Non-pigmented ciliary epithelial cell (primary cell): Measurements from ENCODE around the gene CT45A2.
"Not testable (repeated sequence)": the region's sequence is repeated elsewhere in the genome, so short reads cannot be mapped to it uniquely, and the experiment has no call there.

Experiments used
- DNase-seq: peaks from one replicate; pipeline ENCODE4 v3.0.0-alpha.2; 2010; ENCODE audit warnings: low read depth

Gene CT45A2, protein sequence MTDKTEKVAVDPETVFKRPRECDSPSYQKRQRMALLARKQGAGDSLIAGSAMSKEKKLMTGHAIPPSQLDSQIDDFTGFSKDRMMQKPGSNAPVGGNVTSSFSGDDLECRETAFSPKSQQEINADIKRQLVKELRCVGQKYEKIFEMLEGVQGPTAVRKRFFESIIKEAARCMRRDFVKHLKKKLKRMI

DNA sequence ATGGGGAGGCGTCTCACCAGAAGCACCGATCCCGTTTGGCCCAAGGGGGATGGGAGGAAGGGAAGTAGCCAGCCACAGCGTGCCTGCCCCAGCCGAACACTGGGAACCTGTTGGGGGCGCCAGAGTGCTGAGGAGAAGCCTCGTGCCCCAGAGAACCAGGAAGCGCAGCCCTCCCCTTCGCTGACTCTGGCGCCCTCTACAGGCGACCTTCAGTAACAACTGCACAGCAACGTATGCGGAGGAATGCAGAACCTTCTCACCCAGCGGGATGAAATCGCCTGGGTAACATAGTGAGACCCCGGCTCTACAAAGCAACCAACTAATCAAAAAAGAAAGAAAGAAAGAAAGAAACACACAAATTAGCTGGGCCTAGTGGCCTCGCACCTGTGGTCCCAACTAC, at the start of gene CT45A2:
TSS of gene CT45A2 (minus strand) at position 101 of the 400 bp plus-strand sequence. CDS start 3,747 bp downstream, outside the sequence.
- DNase-seq: not testable (repeated sequence)

DNA sequence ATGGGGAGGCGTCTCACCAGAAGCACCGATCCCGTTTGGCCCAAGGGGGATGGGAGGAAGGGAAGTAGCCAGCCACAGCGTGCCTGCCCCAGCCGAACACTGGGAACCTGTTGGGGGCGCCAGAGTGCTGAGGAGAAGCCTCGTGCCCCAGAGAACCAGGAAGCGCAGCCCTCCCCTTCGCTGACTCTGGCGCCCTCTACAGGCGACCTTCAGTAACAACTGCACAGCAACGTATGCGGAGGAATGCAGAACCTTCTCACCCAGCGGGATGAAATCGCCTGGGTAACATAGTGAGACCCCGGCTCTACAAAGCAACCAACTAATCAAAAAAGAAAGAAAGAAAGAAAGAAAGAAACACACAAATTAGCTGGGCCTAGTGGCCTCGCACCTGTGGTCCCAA, 34.6 kb upstream of the CT45A2 start, which contains the start of gene CT45A8:
TSS of gene CT45A8 (minus strand) at position 101 of the 400 bp plus-strand sequence. CDS start 3,755 bp downstream, outside the sequence.
- DNase-seq: not testable (repeated sequence)

GRCh38 chrX:135837180-135837579, 17.4 kb upstream of the CT45A2 start, which contains the start of gene CT45A7:
TSS of gene CT45A7 (minus strand) at chrX:135837280. CDS start at chrX:135833533, 3,747 bp downstream.
- DNase-seq: not testable (repeated sequence)

DNA sequence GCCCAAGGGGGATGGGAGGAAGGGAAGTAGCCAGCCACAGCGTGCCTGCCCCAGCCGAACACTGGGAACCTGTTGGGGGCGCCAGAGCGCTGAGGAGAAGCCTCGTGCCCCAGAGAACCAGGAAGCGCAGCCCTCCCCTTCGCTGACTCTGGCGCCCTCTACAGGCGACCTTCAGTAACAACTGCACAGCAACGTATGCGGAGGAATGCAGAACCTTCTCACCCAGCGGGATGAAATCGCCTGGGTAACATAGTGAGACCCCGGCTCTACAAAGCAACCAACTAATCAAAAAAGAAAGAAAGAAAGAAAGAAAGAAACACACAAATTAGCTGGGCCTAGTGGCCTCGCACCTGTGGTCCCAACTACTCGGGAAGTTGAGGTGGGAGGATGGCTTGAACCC, 17.1 kb downstream of the CT45A2 start, which contains the start of gene CT45A6:
TSS of gene CT45A6 (minus strand) at position 101 of the 400 bp plus-strand sequence. CDS start 3,794 bp downstream, outside the sequence.
- DNase-seq: not testable (repeated sequence)

DNA sequence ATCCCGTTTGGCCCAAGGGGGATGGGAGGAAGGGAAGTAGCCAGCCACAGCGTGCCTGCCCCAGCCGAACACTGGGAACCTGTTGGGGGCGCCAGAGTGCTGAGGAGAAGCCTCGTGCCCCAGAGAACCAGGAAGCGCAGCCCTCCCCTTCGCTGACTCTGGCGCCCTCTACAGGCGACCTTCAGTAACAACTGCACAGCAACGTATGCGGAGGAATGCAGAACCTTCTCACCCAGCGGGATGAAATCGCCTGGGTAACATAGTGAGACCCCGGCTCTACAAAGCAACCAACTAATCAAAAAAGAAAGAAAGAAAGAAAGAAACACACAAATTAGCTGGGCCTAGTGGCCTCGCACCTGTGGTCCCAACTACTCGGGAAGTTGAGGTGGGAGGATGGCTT, 34.4 kb downstream of the CT45A2 start, which contains the start of gene CT45A5:
TSS of gene CT45A5 (minus strand) at position 101 of the 400 bp plus-strand sequence. CDS start 3,774 bp downstream, outside the sequence.
- not testable (repeated sequence) for DNase-seq

GRCh38 chrX:135768091-135768490, 51.7 kb downstream of the CT45A2 start, which contains the start of gene CT45A3:
TSS of gene CT45A3 (minus strand) at chrX:135768191. CDS start at chrX:135764444, 3,747 bp downstream.
- DNase-seq: not testable (repeated sequence)
